Stimulated activated CD8-positive, alpha-beta memory T cell treated with anti-CD3 and anti-CD28 coated beads, Interleukin-7, amount 100 ng/mL, for 4 hours (primary cell): Measurements from ENCODE around the gene CNTN4.

Experiments
- DNase-seq, 2 donors: peaks; one replicate each; pipeline ENCODE4 v3.0.0-alpha.2; 2020; ENCODE audit warnings: low read depth in 2 of 2

Gene CNTN4

GRCh38 chr3:3097958-3098357, 999.3 kb downstream of the CNTN4 start:
- no peak for DNase-seq

GRCh38 chr3:3101660-3102458, 1003.2 kb downstream of the CNTN4 start:
- DNase-seq = no peak

- no peak for DNase-seq
Observed at GRCh38 chr3:3102751-3103150, 1004.1 kb downstream of the CNTN4 start.

- no peak for DNase-seq
Observed at GRCh38 chr3:3105246-3105645, 1006.6 kb downstream of the CNTN4 start.

- no peak for DNase-seq
Observed at GRCh38 chr3:3105815-3106214, 1007.1 kb downstream of the CNTN4 start.

GRCh38 chr3:3107181-3107580, 1008.5 kb downstream of the CNTN4 start:
- DNase-seq = no peak
